Measurements from ENCODE around the gene APEH. TPM values are rescaled to one million over a fixed set of nuclear protein-coding genes. Genes with fewer than 3 reads are reported as not detected.

The APEH gene
- total and polyA plus RNA-seq, 2 of the 13 experiments (the other 11 are each of a cell fraction or from before 2014, with no cell fraction given) = 116 to 130 TPM

GRCh38 chr3:49723296-49723627 lies 49.1 kb downstream of the APEH start:
- no peak for FAIRE-seq
- BruUV-seq (replicated peaks) = no TSS peak
- intact Hi-C loops (cut with micrococcal nuclease; ENCODE audit: unreplicated experiment) = no loop called here
- no peak for TF ChIP-seq CCDC6 (CRISPR knock-in tag; IDR thresholded peaks at IDR 0.05)
- 0 out of 2 replicates have a peak, but pooled peaks have one; percentile 29 for TF ChIP-seq PAF1 (CRISPR knock-in tag; IDR thresholded peaks at IDR 0.05)
- peak; percentile 11 for TF ChIP-seq RBM22 (optimal IDR thresholded peaks at IDR 0.05; ENCODE audit: low read length)
- TF ChIP-seq, protein P1, sequence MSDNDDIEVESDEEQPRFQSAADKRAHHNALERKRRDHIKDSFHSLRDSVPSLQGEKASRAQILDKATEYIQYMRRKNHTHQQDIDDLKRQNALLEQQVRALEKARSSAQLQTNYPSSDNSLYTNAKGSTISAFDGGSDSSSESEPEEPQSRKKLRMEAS (IDR thresholded peaks at IDR 0.05) = peak; percentile 58; the same call in 1 of the 2 replicates
- TF ChIP-seq ZNF296 (CRISPR knock-in tag; conservative IDR thresholded peaks at IDR 0.05) = peak; percentile 68; the same call in 1 of the 2 replicates
- peak; percentile 36; the same call in 1 of the 2 replicates for TF ChIP-seq FOXC1 (CRISPR knock-in tag; IDR thresholded peaks at IDR 0.05; ENCODE audit: borderline replicate concordance)
- peak; percentile 75 for TF ChIP-seq USF2 (IDR thresholded peaks at IDR 0.05; ENCODE audit: low read depth, low read length)
- peak; percentile 71; the same call in 1 of the 2 replicates for TF ChIP-seq USF2 (CRISPR knock-in tag; IDR thresholded peaks at IDR 0.05; ENCODE audit: borderline replicate concordance)
- TF ChIP-seq, protein P2, sequence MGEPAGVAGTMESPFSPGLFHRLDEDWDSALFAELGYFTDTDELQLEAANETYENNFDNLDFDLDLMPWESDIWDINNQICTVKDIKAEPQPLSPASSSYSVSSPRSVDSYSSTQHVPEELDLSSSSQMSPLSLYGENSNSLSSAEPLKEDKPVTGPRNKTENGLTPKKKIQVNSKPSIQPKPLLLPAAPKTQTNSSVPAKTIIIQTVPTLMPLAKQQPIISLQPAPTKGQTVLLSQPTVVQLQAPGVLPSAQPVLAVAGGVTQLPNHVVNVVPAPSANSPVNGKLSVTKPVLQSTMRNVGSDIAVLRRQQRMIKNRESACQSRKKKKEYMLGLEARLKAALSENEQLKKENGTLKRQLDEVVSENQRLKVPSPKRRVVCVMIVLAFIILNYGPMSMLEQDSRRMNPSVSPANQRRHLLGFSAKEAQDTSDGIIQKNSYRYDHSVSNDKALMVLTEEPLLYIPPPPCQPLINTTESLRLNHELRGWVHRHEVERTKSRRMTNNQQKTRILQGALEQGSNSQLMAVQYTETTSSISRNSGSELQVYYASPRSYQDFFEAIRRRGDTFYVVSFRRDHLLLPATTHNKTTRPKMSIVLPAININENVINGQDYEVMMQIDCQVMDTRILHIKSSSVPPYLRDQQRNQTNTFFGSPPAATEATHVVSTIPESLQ (CRISPR knock-in tag; conservative IDR thresholded peaks at IDR 0.05) = no peak
- TF ChIP-seq U2AF1 (optimal IDR thresholded peaks at IDR 0.05; ENCODE audit: low read depth, low read length) = peak; percentile 47
- TF ChIP-seq IRX3 (CRISPR knock-in tag; IDR thresholded peaks at IDR 0.05; ENCODE audit: borderline replicate concordance, low read depth) = peak; percentile 3; the same call in 1 of the 2 replicates
- TF ChIP-seq, protein P3, sequence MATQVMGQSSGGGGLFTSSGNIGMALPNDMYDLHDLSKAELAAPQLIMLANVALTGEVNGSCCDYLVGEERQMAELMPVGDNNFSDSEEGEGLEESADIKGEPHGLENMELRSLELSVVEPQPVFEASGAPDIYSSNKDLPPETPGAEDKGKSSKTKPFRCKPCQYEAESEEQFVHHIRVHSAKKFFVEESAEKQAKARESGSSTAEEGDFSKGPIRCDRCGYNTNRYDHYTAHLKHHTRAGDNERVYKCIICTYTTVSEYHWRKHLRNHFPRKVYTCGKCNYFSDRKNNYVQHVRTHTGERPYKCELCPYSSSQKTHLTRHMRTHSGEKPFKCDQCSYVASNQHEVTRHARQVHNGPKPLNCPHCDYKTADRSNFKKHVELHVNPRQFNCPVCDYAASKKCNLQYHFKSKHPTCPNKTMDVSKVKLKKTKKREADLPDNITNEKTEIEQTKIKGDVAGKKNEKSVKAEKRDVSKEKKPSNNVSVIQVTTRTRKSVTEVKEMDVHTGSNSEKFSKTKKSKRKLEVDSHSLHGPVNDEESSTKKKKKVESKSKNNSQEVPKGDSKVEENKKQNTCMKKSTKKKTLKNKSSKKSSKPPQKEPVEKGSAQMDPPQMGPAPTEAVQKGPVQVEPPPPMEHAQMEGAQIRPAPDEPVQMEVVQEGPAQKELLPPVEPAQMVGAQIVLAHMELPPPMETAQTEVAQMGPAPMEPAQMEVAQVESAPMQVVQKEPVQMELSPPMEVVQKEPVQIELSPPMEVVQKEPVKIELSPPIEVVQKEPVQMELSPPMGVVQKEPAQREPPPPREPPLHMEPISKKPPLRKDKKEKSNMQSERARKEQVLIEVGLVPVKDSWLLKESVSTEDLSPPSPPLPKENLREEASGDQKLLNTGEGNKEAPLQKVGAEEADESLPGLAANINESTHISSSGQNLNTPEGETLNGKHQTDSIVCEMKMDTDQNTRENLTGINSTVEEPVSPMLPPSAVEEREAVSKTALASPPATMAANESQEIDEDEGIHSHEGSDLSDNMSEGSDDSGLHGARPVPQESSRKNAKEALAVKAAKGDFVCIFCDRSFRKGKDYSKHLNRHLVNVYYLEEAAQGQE (IDR thresholded peaks at IDR 0.05; ENCODE audit: borderline replicate concordance in 1 of 2, low read depth in 1 of 2, low read length in 2 of 2) = no peak
- peak; percentile 62; the same call in 1 of the 2 replicates for TF ChIP-seq ZNF780A (CRISPR knock-in tag; IDR thresholded peaks at IDR 0.05)
- 0 out of 3 replicates have a peak, but pooled peaks have one; percentile 26 for TF ChIP-seq MXI1 (IDR thresholded peaks at IDR 0.05; ENCODE audit: borderline replicate concordance, low read depth, low read length)

More at GRCh38 chr3:49723296-49723627, 49.1 kb downstream of the APEH start:
- Histone ChIP-seq H3K27me3 (ENCODE audit: control insufficient read depth in 1 of 2, insufficient read depth in 2 of 2, low read length in 2 of 2) (no peaks in the 10 kb centered on the region), H3K4me3 (replicated peaks in 1 of 3; ENCODE audit: insufficient read depth in 1 of 3, low read depth in 2 of 3, low read length in 3 of 3) (peak overlapping the region; percentile 80 to 100 (median 97); a peak in 5 of 6 replicates), H3K79me2 (ENCODE audit: insufficient read depth, low read length) (peaks cover 13% of the 10 kb centered on the region), H3K4me2 (ENCODE audit: low read depth, low read length) (peak overlapping the region; percentile 88), H3K9ac (ENCODE audit: insufficient read depth, low read depth, low read length) (peak overlapping the region; percentile 95), H3K27ac (ENCODE audit: extremely low read length, insufficient read depth, low read length) (peak overlapping the region; percentile 87), H4K20me1 (ENCODE audit: insufficient read depth, low read length) (no peaks in the 10 kb centered on the region), H3K4me1 (ENCODE audit: insufficient read depth, low read length) (peaks cover 21% of the 10 kb centered on the region), H3K36me3 (replicated peaks in 1 of 2; ENCODE audit: control insufficient read depth in 1 of 2, insufficient read depth in 2 of 2, low read length in 2 of 2) (peaks cover 19 to 40% of the 10 kb centered on the region in 2 experiments), H3K9me3 (ENCODE audit: low read length) (no peaks in the 10 kb centered on the region), H2AFZ (ENCODE audit: low read length) (no peak overlapping the region)
- DNase-seq (ENCODE audit: low spot score) (peak; percentile 40), ATAC-seq (peak; percentile 34)
- CTCF ChIA-PET (ENCODE audit: low intra/inter-chr PET ratio, low total read pairs) = no interaction called here
- POLR2A ChIA-PET = interaction anchor here (0.8 kb wide), 1 partner anchor 85 kb away, joined by 3 read pairs; no protein-coding TSS in a partner anchor
- in situ Hi-C loops (cut with HindIII; ENCODE audit: extremely low pct_ligation_motif_present, low pct_unique_long_range_greater_than_20kb) = no loop called here
- WGBS (ENCODE audit: low lambda C conversion rate) = 0% methylated on average over 2 of the region's 20 CpGs
